GM19025 (cell line): Measurements from ENCODE around the gene RGMA.
"Not testable (repeated sequence)": the region's sequence is repeated elsewhere in the genome, so short reads cannot be mapped to it uniquely, and the experiment has no call there.

Source experiments
- ATAC-seq: cut with Tn5 transposase; IDR thresholded peaks from one replicate; pipeline ENCODE4 v1.9.1; 2021; ENCODE audit warnings: mild to moderate bottlenecking, low read depth, moderate library complexity; ENCODE audit not compliant: unreplicated experiment

RGMA gene

GRCh38 chr15:93068581-93069199 lies 20.3 kb downstream of the RGMA start:
- ATAC-seq = no peak

GRCh38 chr15:93067649-93068085 lies 21.3 kb downstream of the RGMA start:
- ATAC-seq = no peak

GRCh38 chr15:93066834-93067648 lies 22.0 kb downstream of the RGMA start:
- no peak for ATAC-seq

- no peak for ATAC-seq
These were observed 22.8 kb downstream of the RGMA start for GRCh38 chr15:93066224-93066681.

- ATAC-seq = no peak
These were observed 23.4 kb downstream of the RGMA start for GRCh38 chr15:93065641-93066045.

GRCh38 chr15:93063796-93064690 lies 25.0 kb downstream of the RGMA start:
- no peak for ATAC-seq

GRCh38 chr15:93063262-93063671 lies 25.7 kb downstream of the RGMA start:
- no peak for ATAC-seq

GRCh38 chr15:93062628-93063261 lies 26.3 kb downstream of the RGMA start:
- ATAC-seq = not testable (repeated sequence)

GRCh38 chr15:93060336-93061248 lies 28.4 kb downstream of the RGMA start:
- no peak for ATAC-seq

- no peak for ATAC-seq
These were observed 29.6 kb downstream of the RGMA start for GRCh38 chr15:93059442-93059841.

GRCh38 chr15:93058904-93059427 lies 30.0 kb downstream of the RGMA start:
- no peak for ATAC-seq

GRCh38 chr15:93058128-93058527 lies 30.9 kb downstream of the RGMA start:
- ATAC-seq = no peak

GRCh38 chr15:93057618-93058017 lies 31.4 kb downstream of the RGMA start:
- no peak for ATAC-seq

- no peak for ATAC-seq
These were observed 32.2 kb downstream of the RGMA start for GRCh38 chr15:93056836-93057235.

- ATAC-seq = no peak
These were observed 33.8 kb downstream of the RGMA start for GRCh38 chr15:93055211-93055610.

- ATAC-seq = no peak
These were observed 36.7 kb downstream of the RGMA start for GRCh38 chr15:93052090-93052879.

- ATAC-seq = no peak
These were observed 37.5 kb downstream of the RGMA start for GRCh38 chr15:93051236-93052089.
